Stimulated activated effector memory CD8-positive, alpha-beta T cell treated with anti-CD3 and anti-CD28 coated beads, Interleukin-12 subunit alpha, Interleukin-12 subunit beta, amount 100 ng/mL, for 72 hours (primary cell): ENCODE data around the gene ELL2.
A peak's percentile ranks its signal among the peaks of the same experiment; 100 is the strongest.

ENCODE experiments used
- ATAC-seq: fragments of 150-1000 bp; cut with Tn5 transposase; 2 replicates; pipeline ENCODE4 v1.10.0; 2021
- DNase-seq, 2 donors: peaks; one replicate each; pipeline ENCODE4 v3.0.0; 2021 to 2022; ENCODE audit warnings: low spot score in 2 of 2
- H3K27ac Mint-ChIP-seq: one replicate; pipeline ENCODE4 v1.8.0; 2022; ENCODE audit warnings: mild to moderate bottlenecking, mixed read lengths
- H3K36me3 Mint-ChIP-seq: one replicate; pipeline ENCODE4 v1.8.0; 2022; ENCODE audit warnings: mild to moderate bottlenecking, mixed read lengths
- H3K4me1 Mint-ChIP-seq: one replicate; pipeline ENCODE4 v1.8.0; 2022; ENCODE audit warnings: mixed read lengths
- H3K4me3 Mint-ChIP-seq: one replicate; pipeline ENCODE4 v1.8.0; 2022; ENCODE audit warnings: mild to moderate bottlenecking, mixed read lengths
- H3K9me3 Mint-ChIP-seq: one replicate; pipeline ENCODE4 v1.8.0; 2022; ENCODE audit warnings: mixed read lengths

The ELL2 gene

GRCh38 chr5:95961617-95962474 is at the start of gene ELL2:
ELL2 (minus strand) TSS chr5:95961851; CDS start chr5:95961721, 130 bp downstream.
- Mint-ChIP-seq H3K36me3 (peaks cover 28% of the 10 kb centered on the region), H3K27ac (peak within 1 kb of the TSS; percentile 98), H3K4me1 (peaks cover 41% of the 10 kb centered on the region), H3K4me3 (peak within 1 kb of the TSS; percentile 99), H3K9me3 (no peaks in the 10 kb centered on the region)
- DNase-seq (peak; percentile 87 to 98), ATAC-seq (peak; percentile 91)

GRCh38 chr5:96008987-96009647 is 47.5 kb upstream of the ELL2 start:
- Mint-ChIP-seq H3K4me1 (no peaks in the 10 kb centered on the region), H3K4me3 (no peak overlapping the region), H3K27ac (no peak overlapping the region), H3K36me3 (no peaks in the 10 kb centered on the region), H3K9me3 (peaks cover 3% of the 10 kb centered on the region)
- DNase-seq (no peak), ATAC-seq (peak; percentile 32)

GRCh38 chr5:96008487-96008886 is 46.8 kb upstream of the ELL2 start:
- no peak for DNase-seq
- no peak for ATAC-seq
- Mint-ChIP-seq H3K9me3 (peaks cover 3% of the 10 kb centered on the region), H3K36me3 (no peaks in the 10 kb centered on the region), H3K27ac (no peak overlapping the region), H3K4me3 (no peak overlapping the region), H3K4me1 (no peaks in the 10 kb centered on the region)

GRCh38 chr5:96007051-96007450 is 45.4 kb upstream of the ELL2 start:
- Mint-ChIP-seq H3K4me1 (no peaks in the 10 kb centered on the region), H3K9me3 (no peaks in the 10 kb centered on the region), H3K27ac (no peak overlapping the region), H3K36me3 (no peaks in the 10 kb centered on the region), H3K4me3 (no peak overlapping the region)
- no peak for ATAC-seq
- no peak for DNase-seq

GRCh38 chr5:96006291-96006690 is 44.6 kb upstream of the ELL2 start:
- H3K4me1 Mint-ChIP-seq, result no peaks in the 10 kb centered on the region
- no peaks in the 10 kb centered on the region for H3K9me3 Mint-ChIP-seq
- DNase-seq (no peak), ATAC-seq (no peak)
- H3K36me3 Mint-ChIP-seq, result no peaks in the 10 kb centered on the region
- H3K4me3 Mint-ChIP-seq, result no peak overlapping the region
- no peak overlapping the region for H3K27ac Mint-ChIP-seq

- Mint-ChIP-seq H3K27ac (no peak overlapping the region), H3K4me1 (no peaks in the 10 kb centered on the region), H3K9me3 (no peaks in the 10 kb centered on the region), H3K4me3 (no peak overlapping the region), H3K36me3 (no peaks in the 10 kb centered on the region)
- no peak for ATAC-seq
- DNase-seq, result no peak
Measured at GRCh38 chr5:96004754-96005153, 43.1 kb upstream of the ELL2 start.

GRCh38 chr5:96004087-96004486 is 42.4 kb upstream of the ELL2 start:
- Mint-ChIP-seq H3K4me3 (no peak overlapping the region), H3K36me3 (no peaks in the 10 kb centered on the region), H3K4me1 (no peaks in the 10 kb centered on the region), H3K27ac (no peak overlapping the region), H3K9me3 (no peaks in the 10 kb centered on the region)
- ATAC-seq, result no peak
- no peak for DNase-seq

- no peaks in the 10 kb centered on the region for H3K36me3 Mint-ChIP-seq
- no peak overlapping the region for H3K27ac Mint-ChIP-seq
- H3K4me1 Mint-ChIP-seq, result peaks cover 7% of the 10 kb centered on the region
- no peaks in the 10 kb centered on the region for H3K9me3 Mint-ChIP-seq
- DNase-seq (no peak), ATAC-seq (no peak)
- H3K4me3 Mint-ChIP-seq, result no peak overlapping the region
Measured at GRCh38 chr5:96001262-96001661, 39.6 kb upstream of the ELL2 start.

GRCh38 chr5:96000308-96000707 is 38.7 kb upstream of the ELL2 start:
- Mint-ChIP-seq H3K4me3 (no peak overlapping the region), H3K27ac (no peak overlapping the region), H3K9me3 (no peaks in the 10 kb centered on the region), H3K36me3 (no peaks in the 10 kb centered on the region), H3K4me1 (peaks cover 7% of the 10 kb centered on the region)
- DNase-seq (no peak), ATAC-seq (no peak)

- H3K9me3 Mint-ChIP-seq, result no peaks in the 10 kb centered on the region
- peak overlapping the region; percentile 7 for H3K27ac Mint-ChIP-seq
- ATAC-seq (no peak), DNase-seq (no peak)
- no peak overlapping the region for H3K4me3 Mint-ChIP-seq
- H3K4me1 Mint-ChIP-seq, result peaks cover 7% of the 10 kb centered on the region
- H3K36me3 Mint-ChIP-seq, result no peaks in the 10 kb centered on the region
Measured at GRCh38 chr5:95996904-95997723, 35.5 kb upstream of the ELL2 start.

- Mint-ChIP-seq H3K9me3 (no peaks in the 10 kb centered on the region), H3K4me3 (no peak overlapping the region), H3K4me1 (peaks cover 7% of the 10 kb centered on the region), H3K36me3 (no peaks in the 10 kb centered on the region), H3K27ac (no peak overlapping the region)
- DNase-seq, result no peak
- peak; percentile 19 for ATAC-seq
Measured at GRCh38 chr5:95995962-95996489, 34.4 kb upstream of the ELL2 start.

- H3K9me3 Mint-ChIP-seq, result no peaks in the 10 kb centered on the region
- H3K36me3 Mint-ChIP-seq, result no peaks in the 10 kb centered on the region
- peaks cover 7% of the 10 kb centered on the region for H3K4me1 Mint-ChIP-seq
- DNase-seq (no peak), ATAC-seq (no peak)
- H3K4me3 Mint-ChIP-seq, result no peak overlapping the region
- H3K27ac Mint-ChIP-seq, result no peak overlapping the region
Measured at GRCh38 chr5:95993776-95994175, 32.1 kb upstream of the ELL2 start.

- H3K36me3 Mint-ChIP-seq, result no peaks in the 10 kb centered on the region
- H3K9me3 Mint-ChIP-seq, result no peaks in the 10 kb centered on the region
- H3K4me3 Mint-ChIP-seq, result no peak overlapping the region
- peaks cover 7% of the 10 kb centered on the region for H3K4me1 Mint-ChIP-seq
- DNase-seq, result no peak
- no peak for ATAC-seq
- no peak overlapping the region for H3K27ac Mint-ChIP-seq
Measured at GRCh38 chr5:95993266-95993665, 31.6 kb upstream of the ELL2 start.

- H3K4me1 Mint-ChIP-seq, result no peaks in the 10 kb centered on the region
- no peak for ATAC-seq
- no peak overlapping the region for H3K4me3 Mint-ChIP-seq
- H3K9me3 Mint-ChIP-seq, result no peaks in the 10 kb centered on the region
- H3K27ac Mint-ChIP-seq, result no peak overlapping the region
- no peaks in the 10 kb centered on the region for H3K36me3 Mint-ChIP-seq
- DNase-seq, result no peak
Measured at GRCh38 chr5:95989283-95990048, 27.8 kb upstream of the ELL2 start.

- H3K36me3 Mint-ChIP-seq, result no peaks in the 10 kb centered on the region
- ATAC-seq, result no peak
- no peak for DNase-seq
- H3K27ac Mint-ChIP-seq, result no peak overlapping the region
- H3K9me3 Mint-ChIP-seq, result no peaks in the 10 kb centered on the region
- H3K4me3 Mint-ChIP-seq, result no peak overlapping the region
- H3K4me1 Mint-ChIP-seq, result no peaks in the 10 kb centered on the region
Measured at GRCh38 chr5:95988877-95989276, 27.2 kb upstream of the ELL2 start.
